Spleen (tissue), 7 donors: ENCODE measurements around the gene EPHX1.

Experiments
- CTCF ChIP-seq, 11 experiments: fragments of 200-600 bp in 7 of 11; fragments of 450-650 bp in 4 of 11; sonication (generic) in 4 of 11; IDR thresholded peaks in 8 of 11; conservative IDR thresholded peaks in 3 of 11; 1 replicate in 7 of 11; 2 replicates in 4 of 11; pipeline versions ENCODE4 v1.4.0 to v1.8.0; 2016 to 2021; ENCODE audit warnings: antibody characterized with exemption in 11 of 11, inconsistent platforms in 4 of 11, mild to moderate bottlenecking in 1 of 11
- POLR2A ChIP-seq, 3 donors: fragments of 450-650 bp; IDR thresholded peaks; one replicate each; pipeline ENCODE4 v1.5.1; 2017; ENCODE audit warnings: antibody characterized with exemption in 3 of 3, mild to moderate bottlenecking in 1 of 3
- POLR2AphosphoS5 ChIP-seq, 3 donors: sonication (generic); formaldehyde crosslinking; IDR thresholded peaks; one replicate each; pipeline ENCODE4 v1.5.1; 2017; ENCODE audit warnings: antibody characterized with exemption in 3 of 3
- donor health status: DM: no; HTN: no; CAD: no; lungs with moderate emphysema.
- donor health status: DM: no; HTN: no; CAD: no.
- donor health status: DM: no; HTN: no; CAD: no.

- TF ChIP-seq CTCF (IDR thresholded peaks at IDR 0.05 in 8 of 11, conservative IDR thresholded peaks at IDR 0.05 in 3 of 11) = no peak
- no peak for TF ChIP-seq POLR2AphosphoS5 (IDR thresholded peaks at IDR 0.05)
- no peak for TF ChIP-seq POLR2A (IDR thresholded peaks at IDR 0.05)
Observed at GRCh38 chr1:225808136-225808535, 1.8 kb upstream of the EPHX1 start.
